HepG2 (cell line): ENCODE measurements around the gene PPME1. TPM values are rescaled to one million over a fixed set of nuclear protein-coding genes. Genes with fewer than 3 reads are reported as not detected.

ENCODE experiments used
- ATAC-seq: fragments of 200-7000 bp; cut with Tn5 transposase; 3 replicates; pipeline ENCODE4 v1.9.1; 2020; ENCODE audit warnings: mild to moderate bottlenecking, moderate library complexity
- BruUV-seq: library from RNA; stranded (reverse); fragments of 400-500 nt; replicated peaks from 2 replicates; lab custom pipeline; 2021; lab: Mats Ljungman, UMichigan
- CTCF ChIA-PET: fragments of 300-600 bp; formaldehyde crosslinking; extraction: SDS; loops from one replicate; lab custom pipeline; 2021; ENCODE audit warnings: low total read pairs, inconsistent platforms, low intra/inter-chr PET ratio; lab: Yijun Ruan, JAX
- POLR2A ChIA-PET: fragments of 350-600 bp; sonication (Branson Sonifier 250); formaldehyde crosslinking; loops from one replicate; lab custom pipeline; 2020; ENCODE audit warnings: antibody characterized with exemption, inconsistent platforms; lab: Yijun Ruan, JAX
- DNase-seq: peaks from one replicate; pipeline ENCODE4 v3.0.0-alpha.2; 2015; ENCODE audit warnings: low spot score
- FAIRE-seq: peaks from 3 replicates; lab custom pipeline; 2011; peaks lifted over from hg19 to GRCh38; lab: Jason Lieb, UNC
- H2AFZ ChIP-seq: one replicate; pipeline ENCODE4 v1.6.1; 2011; ENCODE audit warnings: low read length, inconsistent platforms
- H3K27ac ChIP-seq: fragments of 300-600 bp; 3 replicates; pipeline ENCODE4 v1.8.0; 2011; ENCODE audit warnings: mixed run types, mild to moderate bottlenecking, mixed read lengths, low read length, inconsistent platforms; ENCODE audit not compliant: insufficient read depth; ENCODE audit errors: extremely low read length
- H3K27me3 ChIP-seq, 2 experiments: fragments of 200-600 bp in 1 of 2; 2 replicates in 1 of 2; 3 replicates in 1 of 2; pipeline versions ENCODE4 v1.6.0 to v1.8.0; 2011; ENCODE audit warnings: low read length in 2 of 2, mild to moderate bottlenecking in 2 of 2, moderate library complexity in 2 of 2, inconsistent platforms in 1 of 2; ENCODE audit not compliant: insufficient read depth in 2 of 2, control insufficient read depth in 1 of 2
- H3K36me3 ChIP-seq, 2 experiments: fragments of 200-600 bp in 1 of 2; replicated peaks in 1 of 2; 2 replicates in 1 of 2; 3 replicates in 1 of 2; pipeline versions ENCODE4 v1.5.1 to v1.8.0; 2011; ENCODE audit warnings: low read length in 2 of 2, inconsistent platforms in 1 of 2; ENCODE audit not compliant: insufficient read depth in 2 of 2, control insufficient read depth in 1 of 2
- H3K4me1 ChIP-seq: 2 replicates; pipeline ENCODE4 v1.5.1; 2012; ENCODE audit warnings: low read length, inconsistent platforms; ENCODE audit not compliant: insufficient read depth
- H3K4me2 ChIP-seq: 2 replicates; pipeline ENCODE4 v1.6.0; 2011; ENCODE audit warnings: low read depth, low read length, inconsistent platforms
- H3K4me3 ChIP-seq, 3 experiments: fragments of 200-600 bp in 1 of 3; sonication (generic), shearing (Covaris generic) in 1 of 3; replicated peaks in 1 of 3; 2 replicates each; pipeline ENCODE4 v1.5.1; 2011 to 2016; ENCODE audit warnings: low read length in 3 of 3, inconsistent platforms in 2 of 3, low read depth in 2 of 3, mild to moderate bottlenecking in 2 of 3, control low read depth in 1 of 3, mixed read lengths in 1 of 3; ENCODE audit not compliant: insufficient read depth in 1 of 3
- H3K79me2 ChIP-seq: one replicate; pipeline ENCODE4 v1.6.1; 2011; ENCODE audit warnings: low read length, inconsistent platforms; ENCODE audit not compliant: insufficient read depth
- H3K9ac ChIP-seq: 2 replicates; pipeline ENCODE4 v1.6.0; 2011; ENCODE audit warnings: mild to moderate bottlenecking, low read depth, low read length, inconsistent platforms; ENCODE audit not compliant: insufficient read depth
- H3K9me3 ChIP-seq: 2 replicates; pipeline ENCODE4 v1.5.1; 2012; ENCODE audit warnings: mild to moderate bottlenecking, low read length
- H4K20me1 ChIP-seq: 2 replicates; pipeline ENCODE4 v1.6.0; 2011; ENCODE audit warnings: inconsistent platforms, mild to moderate bottlenecking, low read length, moderate library complexity; ENCODE audit not compliant: insufficient read depth
- CREB3 ChIP-seq: sonication (generic); formaldehyde crosslinking; IDR thresholded peaks from 2 replicates; pipeline ENCODE4 v1.5.0; 2020; ENCODE audit warnings: missing genetic modification reagents
- DNMT3B ChIP-seq: conservative IDR thresholded peaks from 2 replicates; pipeline ENCODE4 v1.6.1; 2016; ENCODE audit warnings: missing biosample characterization, control low read depth
- KDM3A ChIP-seq: IDR thresholded peaks from 2 replicates; pipeline ENCODE4 v1.6.1; 2018; ENCODE audit warnings: low read depth, missing compliant biosample characterization
- KLF12 ChIP-seq: sonication (generic); formaldehyde crosslinking; IDR thresholded peaks from 2 replicates; pipeline ENCODE4 v1.4.0; 2020; ENCODE audit warnings: missing genetic modification reagents, borderline replicate concordance
- MBD4 ChIP-seq: IDR thresholded peaks from 2 replicates; pipeline ENCODE4 v1.6.1; 2012; ENCODE audit warnings: low read length, inconsistent platforms, borderline replicate concordance
- SP140L ChIP-seq: sonication (generic); formaldehyde crosslinking; IDR thresholded peaks from 2 replicates; pipeline ENCODE4 v1.4.0; 2020; ENCODE audit warnings: missing genetic modification reagents, borderline replicate concordance
- TERF1 ChIP-seq: sonication (generic); formaldehyde crosslinking; IDR thresholded peaks from 2 replicates; pipeline ENCODE4 v1.8.0; 2022; ENCODE audit warnings: mild to moderate bottlenecking, missing genetic modification reagents, moderate library complexity
- TFAP4 ChIP-seq: sonication (generic); IDR thresholded peaks from 2 replicates; pipeline ENCODE4 v1.6.1; 2016; ENCODE audit warnings: low read depth, borderline replicate concordance
- ZNF138 ChIP-seq: sonication (generic); formaldehyde crosslinking; IDR thresholded peaks from 2 replicates; pipeline ENCODE4 v1.5.0; 2020; ENCODE audit warnings: mild to moderate bottlenecking, low read depth, missing genetic modification reagents
- ZNF280B ChIP-seq: sonication (generic); formaldehyde crosslinking; IDR thresholded peaks from 2 replicates; pipeline ENCODE4 v1.5.0; 2020; ENCODE audit warnings: missing genetic modification reagents, mild to moderate bottlenecking, borderline replicate concordance
- ZNF333 ChIP-seq: sonication (generic); formaldehyde crosslinking; IDR thresholded peaks from 2 replicates; pipeline ENCODE4 v1.4.0; 2020; ENCODE audit warnings: mild to moderate bottlenecking, missing genetic modification reagents, borderline replicate concordance
- ZNF510 ChIP-seq: sonication (generic); formaldehyde crosslinking; IDR thresholded peaks from 2 replicates; pipeline ENCODE4 v1.4.0; 2020; ENCODE audit warnings: low read depth, mild to moderate bottlenecking, missing genetic modification reagents
- ZNF543 ChIP-seq: sonication (generic); formaldehyde crosslinking; IDR thresholded peaks from 2 replicates; pipeline ENCODE4 v1.4.0; 2020; ENCODE audit warnings: mild to moderate bottlenecking, missing genetic modification reagents
- ZNF563 ChIP-seq: sonication (generic); formaldehyde crosslinking; IDR thresholded peaks from 2 replicates; pipeline ENCODE4 v1.8.0; 2022; ENCODE audit warnings: mild to moderate bottlenecking, moderate library complexity, missing genetic modification reagents
- ZSCAN9 ChIP-seq: IDR thresholded peaks from 2 replicates; pipeline ENCODE4 v1.6.1; 2016; ENCODE audit warnings: borderline replicate concordance
- ZXDC ChIP-seq: sonication (generic); formaldehyde crosslinking; IDR thresholded peaks from 2 replicates; pipeline ENCODE4 v1.5.0; 2020; ENCODE audit warnings: mild to moderate bottlenecking, missing genetic modification reagents
- WGBS: methylation state at CpG from one replicate; pipeline ENCODE4 v1.1.6; 2017; ENCODE audit warnings: low lambda C conversion rate; 5-methylcytosine and 5-hydroxymethylcytosine counted together
- in situ Hi-C: cut with HindIII; loops from 2 replicates; pipeline ENCODE4 v1.10.0; 2017; ENCODE audit warnings: low pct_unique_long_range_greater_than_20kb; ENCODE audit not compliant: extremely low pct_ligation_motif_present
- intact Hi-C: fragments of 100-400 bp; cut with micrococcal nuclease; formaldehyde crosslinking; loops from one replicate; pipeline ENCODE4 v1.10.0; 2022; ENCODE audit not compliant: unreplicated experiment
- polyA plus RNA-seq, 8 experiments: library from polyadenylated mRNA; depleted of rRNA in 3 of 8; stranded (reverse) in 7 of 8; unstranded in 1 of 8; fragments of >200 nt; fragmentation: Illumina TruSeq in 4 of 8; extraction: Trizol in 4 of 8; gene quantifications; 2 replicates each; pipeline versions ENCODE4 v1.2.1 to v1.2.3, GENCODE V29; 2011 to 2016; ENCODE audit warnings: low read depth in 4 of 8, missing spikeins in 1 of 8, mixed read lengths in 1 of 8; ENCODE audit not compliant: insufficient read depth in 1 of 8
- total RNA-seq, 5 experiments: library from RNA; depleted of rRNA; stranded (reverse); fragments of >200 nt; fragmentation: Illumina TruSeq; extraction: Trizol; gene quantifications; 2 replicates each; pipeline ENCODE4 v1.2.3, GENCODE V29; 2016; ENCODE audit warnings: low read depth in 1 of 5

Gene PPME1
- total and polyA plus RNA-seq, 2 of the 13 experiments (the other 11 are each of a cell fraction or from before 2014, with no cell fraction given): 31.3 to 56.0 TPM

GRCh38 chr11:74175920-74176319 is 4.8 kb downstream of the PPME1 start:
- Histone ChIP-seq H3K4me2 (no peak overlapping the region), H4K20me1 (no peaks in the 10 kb centered on the region), H3K27me3 (no peaks in the 10 kb centered on the region; a peak in 1 of 5 replicates), H3K4me3 (no peak overlapping the region), H3K36me3 (peaks cover 0 to 3% of the 10 kb centered on the region in 2 experiments; a peak in 2 of 5 replicates), H3K9ac (no peak overlapping the region), H2AFZ (no peak overlapping the region), H3K4me1 (peaks cover 48% of the 10 kb centered on the region), H3K27ac (no peak overlapping the region), H3K79me2 (peaks cover 73% of the 10 kb centered on the region), H3K9me3 (no peaks in the 10 kb centered on the region)
- FAIRE-seq (no peak), ATAC-seq (no peak), DNase-seq (no peak)
- in situ Hi-C loops: no loop called here
- intact Hi-C loops: no loop called here
- TF ChIP-seq KDM3A (no peak), ZNF138 (CRISPR knock-in tag) (no peak), ZNF510 (CRISPR knock-in tag) (no peak), ZNF543 (CRISPR knock-in tag) (no peak), MBD4 (no peak), DNMT3B (CRISPR knock-in tag) (no peak), KLF12 (CRISPR knock-in tag) (no peak), ZSCAN9 (CRISPR knock-in tag) (no peak), TERF1 (CRISPR knock-in tag) (no peak), TFAP4 (no peak), CREB3 (CRISPR knock-in tag) (no peak), ZNF333 (CRISPR knock-in tag) (no peak), ZXDC (CRISPR knock-in tag) (no peak), ZNF280B (CRISPR knock-in tag) (no peak), ZNF563 (no peak), SP140L (CRISPR knock-in tag) (no peak)
- no TSS peak for BruUV-seq
- CTCF ChIA-PET: no interaction called here
- WGBS: 89% methylated on average over 1 of the region's 1 CpG
- POLR2A ChIA-PET: no interaction called here
